Ascending aorta (tissue), 2 donors: ENCODE data around the gene TRIM54. TPM values are rescaled to one million over a fixed set of nuclear protein-coding genes. Genes with fewer than 3 reads are reported as not detected.
A peak's percentile ranks its signal among the peaks of the same experiment; 100 is the strongest.
"Not testable (repeated sequence)": the region's sequence is repeated elsewhere in the genome, so short reads cannot be mapped to it uniquely, and the experiment has no call there.

Experiments
- DNase-seq, 2 donors: peaks; one replicate each; pipeline ENCODE4 v3.0.0-alpha.2; 2019; ENCODE audit warnings: low spot score in 2 of 2
- H3K27ac ChIP-seq, 2 donors: fragments of 200-600 bp; sonication (generic); one replicate each; pipeline ENCODE4 v1.5.1; 2016 to 2017; ENCODE audit warnings: mild to moderate bottlenecking in 1 of 2
- H3K27me3 ChIP-seq: fragments of 200-600 bp; sonication (generic); one replicate; pipeline ENCODE4 v1.5.1; 2017
- H3K36me3 ChIP-seq, 2 donors: fragments of 200-600 bp; sonication (generic); one replicate each; pipeline ENCODE4 v1.5.1; 2016
- H3K4me1 ChIP-seq, 2 donors: fragments of 200-600 bp; sonication (generic); one replicate each; pipeline ENCODE4 v1.5.1; 2016 to 2017; ENCODE audit warnings: mild to moderate bottlenecking in 1 of 2
- H3K4me3 ChIP-seq, 2 donors: fragments of 200-600 bp; sonication (generic); one replicate each; pipeline ENCODE4 v1.5.1; 2016 to 2017; ENCODE audit warnings: mild to moderate bottlenecking in 1 of 2
- H3K9me3 ChIP-seq, 2 donors: fragments of 200-600 bp; sonication (generic); one replicate each; pipeline ENCODE4 v1.5.1; 2016
- intact Hi-C: fragments of 100-400 bp; cut with DNase I; formaldehyde crosslinking; loops from one replicate; pipeline ENCODE4 v1.15.1; 2023
- total RNA-seq: library from RNA; depleted of rRNA; stranded (reverse); fragments of >200 nt; gene quantifications from one replicate; pipeline ENCODE4 v1.1.0, GENCODE V29; 2016
- TF ChIP-seq, protein P1 (sequence below), 3 experiments: fragments of 200-600 bp in 2 of 3; fragments of 450-650 bp in 1 of 3; sonication (generic) in 2 of 3; IDR thresholded peaks; one replicate each; pipeline ENCODE4 v1.5.1; 2016 to 2019; ENCODE audit warnings: antibody characterized with exemption in 3 of 3, mild to moderate bottlenecking in 1 of 3, moderate library complexity in 1 of 3

TRIM54 gene
- total RNA-seq, 1 donor from 2014 or later: not detected

DNA sequence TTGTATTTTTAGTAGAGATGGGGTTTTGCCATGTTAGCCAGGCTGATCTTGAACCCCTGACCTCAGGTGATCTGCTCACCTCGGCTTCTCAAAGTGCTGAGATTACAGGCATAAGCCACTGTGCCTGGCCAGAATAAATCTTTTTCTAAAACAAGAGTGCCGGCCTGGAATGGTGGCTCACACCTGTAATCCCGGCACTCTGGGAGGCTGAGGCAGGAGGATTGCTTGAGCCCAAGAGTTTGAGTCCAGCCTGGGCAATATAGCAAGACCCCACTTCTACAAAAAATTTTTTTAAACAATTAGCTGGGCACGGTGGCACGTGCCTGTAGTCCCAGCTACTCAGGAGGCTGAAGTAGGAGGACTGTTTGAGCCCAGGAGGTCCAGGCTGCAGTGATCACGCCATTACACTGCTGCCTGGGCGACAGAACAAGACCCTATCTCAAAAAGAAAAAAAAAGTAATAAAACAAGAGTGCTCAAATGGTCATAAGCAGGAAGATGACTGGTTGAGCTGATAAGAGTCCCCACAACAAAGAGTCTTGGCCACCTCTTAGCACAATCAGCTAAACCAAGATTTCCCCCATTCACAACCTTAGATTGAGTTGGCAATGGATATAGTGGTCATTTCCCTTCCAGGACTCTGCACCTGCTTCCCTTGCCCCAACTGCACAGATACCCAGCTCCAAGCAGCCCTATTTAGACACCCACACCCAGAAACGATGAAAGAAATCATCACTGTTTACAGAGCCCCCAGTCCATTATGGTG lies 31.8 kb downstream of the TRIM54 start:
- Histone ChIP-seq H3K27ac (no peak overlapping the region), H3K9me3 (no peaks in the 10 kb centered on the region), H3K27me3 (no peaks in the 10 kb centered on the region), H3K4me3 (no peak overlapping the region), H3K4me1 (no peaks in the 10 kb centered on the region), H3K36me3 (peaks cover 0 to 27% of the 10 kb centered on the region in 2 donors)
- intact Hi-C loops: no loop called here
- TF ChIP-seq, protein P1, sequence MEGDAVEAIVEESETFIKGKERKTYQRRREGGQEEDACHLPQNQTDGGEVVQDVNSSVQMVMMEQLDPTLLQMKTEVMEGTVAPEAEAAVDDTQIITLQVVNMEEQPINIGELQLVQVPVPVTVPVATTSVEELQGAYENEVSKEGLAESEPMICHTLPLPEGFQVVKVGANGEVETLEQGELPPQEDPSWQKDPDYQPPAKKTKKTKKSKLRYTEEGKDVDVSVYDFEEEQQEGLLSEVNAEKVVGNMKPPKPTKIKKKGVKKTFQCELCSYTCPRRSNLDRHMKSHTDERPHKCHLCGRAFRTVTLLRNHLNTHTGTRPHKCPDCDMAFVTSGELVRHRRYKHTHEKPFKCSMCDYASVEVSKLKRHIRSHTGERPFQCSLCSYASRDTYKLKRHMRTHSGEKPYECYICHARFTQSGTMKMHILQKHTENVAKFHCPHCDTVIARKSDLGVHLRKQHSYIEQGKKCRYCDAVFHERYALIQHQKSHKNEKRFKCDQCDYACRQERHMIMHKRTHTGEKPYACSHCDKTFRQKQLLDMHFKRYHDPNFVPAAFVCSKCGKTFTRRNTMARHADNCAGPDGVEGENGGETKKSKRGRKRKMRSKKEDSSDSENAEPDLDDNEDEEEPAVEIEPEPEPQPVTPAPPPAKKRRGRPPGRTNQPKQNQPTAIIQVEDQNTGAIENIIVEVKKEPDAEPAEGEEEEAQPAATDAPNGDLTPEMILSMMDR (IDR thresholded peaks at IDR 0.05): no peak
- DNase-seq: no peak

DNA sequence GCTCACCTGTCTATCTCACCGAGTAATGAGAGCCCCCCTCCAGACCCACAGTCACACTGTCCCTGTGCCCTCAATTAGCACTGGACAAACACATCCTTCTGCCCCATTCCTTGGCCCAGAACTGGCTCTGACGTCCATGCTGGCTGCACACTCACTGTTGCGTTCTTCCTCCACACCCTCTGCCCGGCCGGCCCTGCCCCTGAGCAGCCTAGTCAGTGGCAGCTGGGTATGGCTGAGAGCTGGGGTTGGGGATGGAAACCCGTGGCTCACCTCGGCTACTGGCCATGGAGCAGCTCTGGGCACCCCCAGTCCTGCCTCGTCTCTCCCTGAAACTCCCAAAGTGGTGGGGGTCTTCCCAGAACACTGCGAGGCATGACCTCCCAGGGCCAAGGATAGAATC lies 32.5 kb downstream of the TRIM54 start:
- intact Hi-C loops: no loop called here
- H3K36me3 ChIP-seq: peaks cover 0 to 22% of the 10 kb centered on the region in 2 donors
- no peak overlapping the region for H3K27ac ChIP-seq
- no peaks in the 10 kb centered on the region for H3K9me3 ChIP-seq
- no peaks in the 10 kb centered on the region for H3K4me1 ChIP-seq
- no peak for DNase-seq
- TF ChIP-seq, protein P1 (IDR thresholded peaks at IDR 0.05): no peak
- no peaks in the 10 kb centered on the region for H3K27me3 ChIP-seq
- H3K4me3 ChIP-seq: no peak overlapping the region

DNA sequence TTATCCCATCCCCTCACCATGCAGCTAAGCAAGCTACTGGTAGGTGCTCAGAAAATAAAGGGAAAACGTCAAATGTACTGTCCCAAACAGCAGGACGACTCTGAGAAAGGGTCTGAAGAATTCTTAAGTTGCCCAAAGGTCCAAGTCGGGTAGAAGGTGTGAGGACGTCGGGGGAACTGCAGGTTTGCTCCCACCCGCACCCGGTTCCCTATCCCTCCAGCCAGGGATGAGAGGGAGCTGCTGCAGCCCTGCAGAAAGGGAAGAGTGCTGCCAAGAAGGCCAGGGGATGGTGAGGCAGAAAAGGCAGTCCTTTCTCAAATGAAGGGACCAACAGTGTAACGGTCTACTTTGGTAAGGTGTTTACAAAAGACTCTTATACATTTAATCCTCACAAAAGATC lies 32.9 kb downstream of the TRIM54 start:
- Histone ChIP-seq H3K27ac (no peak overlapping the region), H3K36me3 (peaks cover 0 to 19% of the 10 kb centered on the region in 2 donors), H3K4me1 (no peaks in the 10 kb centered on the region), H3K27me3 (no peaks in the 10 kb centered on the region), H3K9me3 (no peaks in the 10 kb centered on the region), H3K4me3 (no peak overlapping the region)
- no peak for DNase-seq
- TF ChIP-seq, protein P1 (IDR thresholded peaks at IDR 0.05): no peak
- intact Hi-C loops: no loop called here

DNA sequence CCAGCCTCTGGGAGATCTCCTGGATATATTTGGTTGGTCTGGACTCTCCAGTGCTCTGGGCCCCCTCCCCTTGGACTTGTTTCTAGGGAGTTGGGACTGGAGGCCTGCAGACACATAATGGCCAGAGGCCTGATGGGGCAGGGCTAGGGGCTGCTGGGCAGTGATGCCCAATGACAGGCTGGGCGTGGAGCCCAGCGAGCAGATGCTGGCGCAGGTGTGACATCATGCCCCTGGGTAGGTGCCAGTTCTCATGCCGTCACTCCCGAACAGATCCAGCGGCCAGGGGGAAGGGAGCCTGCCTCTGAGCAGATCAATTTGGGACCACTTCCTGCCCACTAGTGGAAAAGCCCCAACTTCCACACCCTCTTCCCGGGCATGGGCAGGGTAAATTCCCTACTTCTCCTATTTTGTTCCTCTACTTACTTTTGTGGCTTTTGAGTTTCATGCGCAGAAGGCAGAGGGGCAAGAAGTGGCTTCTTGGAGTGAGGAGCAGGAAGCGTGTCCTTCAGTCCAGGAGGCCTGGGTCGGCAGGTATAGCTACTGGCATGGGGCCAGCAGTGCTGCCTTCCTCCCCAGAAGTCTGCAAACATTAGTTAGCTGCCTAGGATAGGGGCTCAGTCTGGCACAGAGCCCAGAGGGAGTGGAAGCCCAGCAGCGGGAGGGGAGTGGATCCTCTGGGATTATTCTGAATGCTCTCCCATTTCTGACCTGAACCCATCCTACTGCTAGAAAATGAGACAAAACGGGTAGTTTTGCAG lies 34.6 kb downstream of the TRIM54 start:
- Histone ChIP-seq H3K4me1 (peaks cover 0 to under 1% of the 10 kb centered on the region in 2 donors), H3K36me3 (peaks cover 0 to 9% of the 10 kb centered on the region in 2 donors), H3K4me3 (no peak overlapping the region), H3K27me3 (no peaks in the 10 kb centered on the region), H3K9me3 (no peaks in the 10 kb centered on the region), H3K27ac (no peak overlapping the region)
- intact Hi-C loops: no loop called here
- TF ChIP-seq, protein P1 (IDR thresholded peaks at IDR 0.05): no peak
- no peak for DNase-seq

DNA sequence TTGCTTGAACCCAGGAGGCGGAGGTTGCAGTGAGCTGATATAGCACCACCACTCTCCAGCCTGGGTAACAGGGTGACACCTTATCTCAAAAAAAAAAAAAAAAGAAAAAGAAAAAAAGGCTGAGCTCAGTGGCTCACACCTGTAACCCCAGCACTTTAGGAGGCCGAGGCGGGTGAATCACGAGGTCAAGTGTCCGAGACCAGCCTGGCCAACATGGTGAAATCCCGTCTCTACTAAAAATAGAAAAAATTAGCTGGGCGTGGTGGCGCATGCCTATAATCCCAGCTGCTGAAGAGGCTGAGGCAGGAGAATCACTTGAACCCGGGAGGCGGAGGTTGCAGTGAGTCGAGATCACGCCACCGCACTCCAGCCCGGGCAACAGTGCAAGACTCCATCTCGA lies 37.6 kb downstream of the TRIM54 start:
- peaks cover 0 to 14% of the 10 kb centered on the region in 2 donors for H3K4me1 ChIP-seq
- H3K36me3 ChIP-seq, H3K27me3 ChIP-seq, H3K9me3 ChIP-seq, H3K4me3 ChIP-seq, DNase-seq, intact Hi-C loops, H3K27ac ChIP-seq: not testable (repeated sequence)

DNA sequence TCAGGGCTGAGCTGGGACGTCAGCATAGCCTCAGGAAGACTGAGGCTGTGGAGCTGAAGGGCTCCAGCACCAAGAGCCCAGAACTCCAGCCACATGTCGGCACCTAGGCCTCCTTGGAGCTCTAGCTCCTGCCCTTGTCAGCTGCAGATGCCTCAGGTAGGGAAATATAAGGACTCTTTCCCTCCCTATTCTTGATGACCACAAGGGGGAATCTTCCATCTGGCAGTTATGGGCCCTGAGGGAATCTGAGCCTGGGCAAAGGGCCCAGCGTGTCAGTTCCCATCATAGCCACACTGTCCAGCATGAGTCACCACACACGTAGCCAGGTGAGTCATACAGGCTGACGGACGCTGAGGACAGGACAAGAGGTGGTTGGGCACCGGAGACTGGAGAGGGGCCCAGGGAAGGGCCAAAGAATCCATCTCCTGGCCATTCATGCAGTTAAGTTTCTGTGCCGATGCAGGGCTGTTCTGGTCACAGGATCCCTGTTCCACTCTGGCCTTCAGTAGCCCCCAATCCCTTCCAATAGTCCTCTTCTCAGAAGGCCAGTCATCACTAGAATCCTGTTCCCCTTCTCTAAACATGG lies 38.8 kb downstream of the TRIM54 start:
- Histone ChIP-seq H3K27me3 (no peaks in the 10 kb centered on the region), H3K4me3 (no peak overlapping the region), H3K4me1 (peaks cover 0 to 14% of the 10 kb centered on the region in 2 donors), H3K27ac (no peak overlapping the region), H3K9me3 (no peaks in the 10 kb centered on the region), H3K36me3 (peaks cover 0 to 2% of the 10 kb centered on the region in 2 donors)
- intact Hi-C loops: no loop called here
- peak in 1 of 2 donors; percentile 82 for DNase-seq
- TF ChIP-seq, protein P1 (IDR thresholded peaks at IDR 0.05): no peak
